ENCODE measurements around the gene VIPR1. TPM values are rescaled to one million over a fixed set of nuclear protein-coding genes. Genes with fewer than 3 reads are reported as not detected.

The VIPR1 gene
- total RNA-seq, 2 experiments from 2014 or later, result 6.6 to 6.7 TPM

DNA sequence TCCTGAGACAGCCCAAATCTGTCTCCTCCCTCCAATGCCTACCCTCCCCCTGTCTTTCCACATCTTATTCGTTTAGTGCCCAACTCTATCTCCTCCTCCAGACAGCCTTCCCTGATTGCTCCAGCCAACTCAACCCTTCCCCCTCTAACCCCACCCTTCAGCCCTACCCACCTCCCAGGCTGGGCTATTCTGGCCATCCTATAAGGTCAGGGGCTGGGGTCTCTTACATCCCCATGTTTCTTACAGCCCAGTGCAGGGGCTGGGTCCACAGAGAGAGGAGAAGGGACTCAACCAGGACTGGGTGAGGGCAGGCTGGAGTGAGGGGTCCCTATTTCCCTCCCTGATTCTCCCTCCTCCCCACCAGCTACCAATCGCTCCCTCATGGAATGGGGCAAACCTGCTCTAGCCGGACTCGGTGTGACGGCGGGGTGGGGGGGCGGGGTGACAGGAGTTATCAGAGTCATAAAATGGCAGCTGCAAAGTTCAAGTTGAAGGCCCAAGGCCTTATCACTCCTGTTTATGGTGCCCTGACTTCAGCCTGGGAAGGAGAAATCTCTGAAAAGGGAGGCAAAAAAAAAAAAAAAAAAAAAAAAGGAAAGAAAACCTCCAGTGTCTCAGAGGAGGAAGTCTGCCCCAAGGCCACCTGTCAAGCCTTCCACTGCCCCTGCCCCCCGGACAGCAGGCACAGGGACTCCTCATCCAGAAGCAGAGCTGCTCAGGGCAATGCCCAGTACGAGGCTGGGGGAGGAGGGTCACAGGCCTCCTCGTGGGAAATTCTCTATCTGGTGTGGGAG is 2.1 kb downstream of the VIPR1 start:
- Mint-ChIP-seq H3K36me3 (ENCODE audit: low read depth) (no peaks in the 10 kb centered on the region), H3K4me1 (peaks cover 54% of the 10 kb centered on the region), H3K27me3 (peaks cover 14% of the 10 kb centered on the region), H3K4me3 (no peak overlapping the region), H3K9me3 (ENCODE audit: low read depth) (no peaks in the 10 kb centered on the region), H3K27ac (no peak overlapping the region)
- no peak for DNase-seq
- ChIA-PET CTCF (interaction anchor here (0.6 to 0.9 kb wide), 2 partner anchors 34 to 196 kb away, joined by 3 to 5 read pairs; no protein-coding TSS in a partner anchor), POLR2A (no interaction called here)
- ATAC-seq, result no peak
- intact Hi-C loops (cut with DNase I, micrococcal nuclease), result loop anchor here in 1 of 2 experiments (5.0 kb wide), 3 partner anchors 492 to 783 kb away; partner anchors contain the start of genes SNRK and ULK4

DNA sequence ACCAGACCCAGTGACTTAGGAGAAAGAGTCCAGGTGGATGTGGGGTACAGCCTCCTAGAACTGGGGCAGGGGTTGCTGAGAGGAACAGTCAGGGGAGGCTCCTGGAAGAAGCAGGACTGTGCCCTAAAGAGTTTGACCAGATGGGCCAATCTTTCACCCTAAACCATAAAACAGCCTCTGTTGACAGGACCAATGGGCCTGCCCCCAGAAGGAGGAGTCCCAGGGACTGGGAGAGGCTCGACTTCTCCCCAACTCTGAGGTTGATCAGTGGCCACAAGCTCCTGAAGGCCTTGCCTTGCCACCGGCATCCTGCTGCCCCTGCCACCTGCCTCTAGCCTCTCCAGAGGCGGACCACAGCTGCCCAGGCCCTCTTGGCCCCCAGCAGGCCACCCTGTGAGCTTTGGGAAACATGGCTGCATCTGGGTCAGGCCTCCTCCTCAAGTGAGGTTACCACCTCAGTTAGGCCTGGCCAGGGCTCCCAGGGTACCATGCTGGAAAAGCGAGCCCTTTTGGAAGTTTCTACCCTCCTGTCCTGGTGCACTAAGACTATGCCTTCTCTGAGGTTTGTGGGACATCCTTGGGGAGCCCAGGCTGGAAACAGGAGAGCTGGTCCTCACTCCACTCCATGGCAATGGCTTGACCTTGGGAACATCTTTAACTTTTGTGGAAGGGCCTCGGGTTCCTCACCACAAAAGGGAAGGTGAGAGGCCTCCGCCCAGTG is 2.8 kb downstream of the VIPR1 start:
- CTCF ChIA-PET, result interaction anchor here (0.6 to 0.9 kb wide), 3 partner anchors 21 to 197 kb away, joined by 3 to 5 read pairs (median 3); no protein-coding TSS in a partner anchor
- no peak overlapping the region for H3K27ac Mint-ChIP-seq
- no peak for ATAC-seq
- no peaks in the 10 kb centered on the region for H3K9me3 Mint-ChIP-seq (ENCODE audit: low read depth)
- POLR2A ChIA-PET, result no interaction called here
- no peak overlapping the region for H3K4me3 Mint-ChIP-seq
- peak; percentile 4 for DNase-seq
- peaks cover 9% of the 10 kb centered on the region for H3K27me3 Mint-ChIP-seq
- peaks cover 58% of the 10 kb centered on the region for H3K4me1 Mint-ChIP-seq
- H3K36me3 Mint-ChIP-seq (ENCODE audit: low read depth), result no peaks in the 10 kb centered on the region
- intact Hi-C loops (cut with DNase I, micrococcal nuclease), result no loop called here

GRCh38 chr3:42505849-42506410 is 3.5 kb downstream of the VIPR1 start:
- Mint-ChIP-seq H3K27ac (no peak overlapping the region), H3K4me3 (no peak overlapping the region), H3K36me3 (ENCODE audit: low read depth) (no peaks in the 10 kb centered on the region), H3K4me1 (peaks cover 60% of the 10 kb centered on the region), H3K27me3 (peaks cover 3% of the 10 kb centered on the region), H3K9me3 (ENCODE audit: low read depth) (no peaks in the 10 kb centered on the region)
- CTCF ChIA-PET, result interaction anchor here (0.6 to 0.9 kb wide), 2 partner anchors 20 to 32 kb away, joined by 3 read pairs; no protein-coding TSS in a partner anchor
- DNase-seq (peak; percentile 3), ATAC-seq (no peak)
- POLR2A ChIA-PET, result no interaction called here
- intact Hi-C loops (cut with DNase I, micrococcal nuclease), result no loop called here

DNA sequence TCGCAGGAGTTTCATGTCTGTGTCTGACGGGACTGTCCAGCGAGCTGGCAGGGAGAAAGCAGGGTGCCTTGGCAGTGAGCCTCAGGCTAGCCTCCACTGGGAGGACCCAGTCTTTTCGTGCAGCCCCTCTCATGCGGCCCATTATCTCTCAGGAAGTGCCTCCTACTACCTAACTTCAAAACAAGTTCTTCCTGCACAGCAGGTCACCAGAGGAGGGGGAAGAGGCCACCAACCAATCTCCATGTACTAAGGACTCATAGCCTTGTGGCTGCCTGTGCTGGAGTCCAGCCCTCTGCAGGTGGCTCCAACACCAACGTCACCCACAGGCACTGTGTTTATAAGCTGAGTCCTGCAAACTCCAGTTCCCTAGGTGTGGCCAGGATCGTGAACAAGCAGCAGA is 4.8 kb downstream of the VIPR1 start:
- CTCF ChIA-PET, result interaction anchor here (0.6 to 1.3 kb wide), 4 partner anchors 9 to 43 kb away, joined by 3 to 4 read pairs (median 3); no protein-coding TSS in a partner anchor
- H3K4me3 Mint-ChIP-seq, result no peak overlapping the region

GRCh38 chr3:42507761-42508335 is 5.4 kb downstream of the VIPR1 start:
- H3K9me3 Mint-ChIP-seq (ENCODE audit: low read depth), result no peaks in the 10 kb centered on the region
- DNase-seq (peak; percentile 5), ATAC-seq (no peak)
- H3K4me3 Mint-ChIP-seq, result no peak overlapping the region
- intact Hi-C loops (cut with DNase I, micrococcal nuclease), result no loop called here
- POLR2A ChIA-PET, result no interaction called here
- H3K27ac Mint-ChIP-seq, result no peak overlapping the region
- H3K4me1 Mint-ChIP-seq, result peaks cover 56% of the 10 kb centered on the region
- no peaks in the 10 kb centered on the region for H3K36me3 Mint-ChIP-seq (ENCODE audit: low read depth)
- CTCF ChIA-PET, result interaction anchor here (0.5 to 1.3 kb wide), 6 partner anchors 9 to 317 kb away, joined by 3 to 4 read pairs (median 3); no protein-coding TSS in a partner anchor
- no peaks in the 10 kb centered on the region for H3K27me3 Mint-ChIP-seq

More for the DNA sequence above, 4.8 kb downstream of the VIPR1 start:
- DNase-seq, result peak; percentile 41
- Mint-ChIP-seq H3K9me3 (ENCODE audit: low read depth) (no peaks in the 10 kb centered on the region), H3K27ac (peak overlapping the region; percentile 26), H3K4me1 (peaks cover 56% of the 10 kb centered on the region), H3K36me3 (ENCODE audit: low read depth) (no peaks in the 10 kb centered on the region), H3K27me3 (no peaks in the 10 kb centered on the region)
- POLR2A ChIA-PET, result no interaction called here
- intact Hi-C loops (cut with DNase I, micrococcal nuclease), result no loop called here
- ATAC-seq, result peak; percentile 20

GRCh38 chr3:42508562-42508961 is 6.1 kb downstream of the VIPR1 start:
- no peaks in the 10 kb centered on the region for H3K9me3 Mint-ChIP-seq (ENCODE audit: low read depth)
- DNase-seq, result peak; percentile 1
- intact Hi-C loops (cut with DNase I, micrococcal nuclease), result no loop called here
- H3K4me3 Mint-ChIP-seq, result no peak overlapping the region
- ATAC-seq, result no peak
- CTCF ChIA-PET, result interaction anchor here (0.7 to 1.0 kb wide), 4 partner anchors 27 to 409 kb away, joined by 3 to 5 read pairs (median 4); no protein-coding TSS in a partner anchor
- H3K36me3 Mint-ChIP-seq (ENCODE audit: low read depth), result no peaks in the 10 kb centered on the region
- H3K27ac Mint-ChIP-seq, result no peak overlapping the region
- H3K27me3 Mint-ChIP-seq, result no peaks in the 10 kb centered on the region
- POLR2A ChIA-PET, result no interaction called here
- peaks cover 49% of the 10 kb centered on the region for H3K4me1 Mint-ChIP-seq

DNA sequence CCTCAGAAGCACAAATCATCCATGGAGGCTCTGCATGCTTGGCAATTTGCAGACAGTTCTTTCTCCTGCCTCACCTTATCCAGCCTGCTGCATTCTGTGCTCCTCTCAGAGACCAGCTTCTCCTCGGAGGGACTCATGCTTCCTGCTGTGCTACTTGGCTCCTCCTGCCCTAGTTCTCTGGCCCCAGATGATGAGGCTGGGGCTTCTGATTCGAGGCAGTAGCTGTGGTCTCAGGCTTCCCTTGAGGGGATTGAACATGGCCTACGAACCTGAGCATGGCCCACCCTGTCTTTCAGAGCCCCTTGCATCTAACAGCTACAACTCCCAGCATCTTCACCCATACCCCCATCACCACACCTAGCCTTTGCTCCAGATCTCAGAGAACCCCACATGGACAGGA is 6.7 kb downstream of the VIPR1 start:
- CTCF ChIA-PET, result interaction anchor here (0.7 to 2.3 kb wide), 5 partner anchors 17 to 410 kb away, joined by 3 to 9 read pairs (median 4); no protein-coding TSS in a partner anchor
- intact Hi-C loops (cut with DNase I, micrococcal nuclease), result no loop called here

DNA sequence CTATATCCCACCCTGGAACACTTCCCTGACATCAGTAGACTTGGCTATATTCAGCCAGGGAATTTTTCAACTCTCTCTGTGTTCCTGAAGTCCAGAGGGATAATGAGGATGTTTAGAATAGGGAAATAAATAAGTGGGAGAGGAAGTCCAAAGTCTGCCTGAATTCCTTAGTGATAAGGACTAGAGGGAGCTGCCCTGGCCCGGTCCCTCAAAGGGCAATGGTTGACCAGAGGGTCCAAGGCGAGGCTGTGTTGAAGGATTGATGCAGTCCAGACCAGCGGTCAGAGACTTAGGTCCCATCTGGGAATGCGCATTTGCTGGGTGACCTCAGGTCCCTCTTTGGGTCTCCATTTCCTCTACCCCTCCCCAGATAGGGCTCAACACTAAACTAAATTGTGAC is 7.9 kb downstream of the VIPR1 start:
- H3K27me3 Mint-ChIP-seq, result no peaks in the 10 kb centered on the region

More for the DNA sequence above, 6.7 kb downstream of the VIPR1 start:
- Mint-ChIP-seq H3K4me1 (peaks cover 43% of the 10 kb centered on the region), H3K9me3 (ENCODE audit: low read depth) (no peaks in the 10 kb centered on the region), H3K27ac (no peak overlapping the region), H3K4me3 (no peak overlapping the region), H3K36me3 (ENCODE audit: low read depth) (no peaks in the 10 kb centered on the region), H3K27me3 (no peaks in the 10 kb centered on the region)
- POLR2A ChIA-PET, result no interaction called here
- DNase-seq (no peak), ATAC-seq (no peak)

DNA sequence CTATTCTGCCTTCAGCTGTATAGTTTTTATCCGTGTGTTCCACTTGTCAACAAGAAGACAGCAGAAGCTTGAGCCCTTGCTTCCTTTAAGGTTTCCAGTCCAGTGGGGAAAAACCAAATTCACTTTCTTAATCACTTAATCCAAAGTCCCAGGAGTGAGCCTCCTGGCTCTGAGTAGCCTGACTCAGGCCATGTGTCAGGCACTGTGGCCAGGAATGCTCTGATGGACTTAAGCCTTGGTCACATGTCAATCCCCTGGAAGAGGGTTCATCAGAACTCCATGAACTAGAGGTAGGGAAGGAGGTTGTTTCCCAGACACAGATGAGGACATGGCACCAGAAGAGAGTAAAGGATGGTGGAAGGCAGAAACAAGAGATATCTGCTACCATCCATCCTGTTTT is 8.8 kb downstream of the VIPR1 start:
- no peaks in the 10 kb centered on the region for H3K36me3 Mint-ChIP-seq (ENCODE audit: low read depth)
- POLR2A ChIA-PET, result interaction anchor here (0.5 kb wide), 1 partner anchor 26 kb away, joined by 3 read pairs; no protein-coding TSS in a partner anchor
- H3K27me3 Mint-ChIP-seq, result no peaks in the 10 kb centered on the region
- H3K9me3 Mint-ChIP-seq (ENCODE audit: low read depth), result no peaks in the 10 kb centered on the region
- H3K27ac Mint-ChIP-seq, result no peak overlapping the region
- intact Hi-C loops (cut with DNase I, micrococcal nuclease), result no loop called here
- no peak overlapping the region for H3K4me3 Mint-ChIP-seq
- peaks cover 43% of the 10 kb centered on the region for H3K4me1 Mint-ChIP-seq
- no peak for DNase-seq
- CTCF ChIA-PET, result interaction anchor here (1.4 to 2.3 kb wide), 4 partner anchors 9 to 36 kb away, joined by 5 to 15 read pairs (median 8); partner anchors contain the start of gene VIPR1
- ATAC-seq, result no peak

More for the DNA sequence above, 7.9 kb downstream of the VIPR1 start:
- DNase-seq, result no peak
- ChIA-PET POLR2A (no interaction called here), CTCF (interaction anchor here (0.6 to 2.3 kb wide), 4 partner anchors 9 to 46 kb away, joined by 3 to 9 read pairs (median 4); partner anchors contain the start of gene VIPR1)
- Mint-ChIP-seq H3K27ac (no peak overlapping the region), H3K36me3 (ENCODE audit: low read depth) (no peaks in the 10 kb centered on the region), H3K4me1 (peaks cover 41% of the 10 kb centered on the region), H3K9me3 (ENCODE audit: low read depth) (no peaks in the 10 kb centered on the region), H3K4me3 (no peak overlapping the region)
- no peak for ATAC-seq
- intact Hi-C loops (cut with DNase I, micrococcal nuclease), result no loop called here

DNA sequence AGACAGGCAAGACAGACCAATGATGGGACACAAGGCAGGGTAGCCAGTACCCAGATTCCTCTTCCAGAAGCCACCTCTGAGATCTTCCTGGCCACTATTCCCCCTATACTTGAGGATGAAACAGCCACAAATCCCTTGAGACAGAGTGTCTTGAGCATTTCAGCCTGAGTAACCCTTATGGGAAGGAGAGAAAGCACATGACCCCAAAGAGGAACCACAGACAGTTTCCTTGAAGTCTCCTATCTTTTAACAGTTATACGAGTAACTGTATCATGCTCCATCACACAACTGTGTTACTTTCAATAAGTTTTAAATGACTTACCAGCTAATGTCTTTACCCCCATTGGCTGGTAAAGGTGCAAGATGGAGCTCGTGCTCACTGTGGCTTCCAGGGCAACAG is 9.3 kb downstream of the VIPR1 start:
- ATAC-seq, result no peak
- ChIA-PET CTCF (interaction anchor here (1.0 to 1.9 kb wide), 4 partner anchors 10 to 26 kb away, joined by 3 to 15 read pairs (median 4); partner anchors contain the start of gene VIPR1), POLR2A (no interaction called here)
- H3K27ac Mint-ChIP-seq, result no peak overlapping the region
- H3K4me3 Mint-ChIP-seq, result no peak overlapping the region
- no peak for DNase-seq
- H3K4me1 Mint-ChIP-seq, result peaks cover 38% of the 10 kb centered on the region
- H3K36me3 Mint-ChIP-seq (ENCODE audit: low read depth), result no peaks in the 10 kb centered on the region
- H3K9me3 Mint-ChIP-seq (ENCODE audit: low read depth), result no peaks in the 10 kb centered on the region
- intact Hi-C loops (cut with DNase I, micrococcal nuclease), result no loop called here
- H3K27me3 Mint-ChIP-seq, result no peaks in the 10 kb centered on the region

DNA sequence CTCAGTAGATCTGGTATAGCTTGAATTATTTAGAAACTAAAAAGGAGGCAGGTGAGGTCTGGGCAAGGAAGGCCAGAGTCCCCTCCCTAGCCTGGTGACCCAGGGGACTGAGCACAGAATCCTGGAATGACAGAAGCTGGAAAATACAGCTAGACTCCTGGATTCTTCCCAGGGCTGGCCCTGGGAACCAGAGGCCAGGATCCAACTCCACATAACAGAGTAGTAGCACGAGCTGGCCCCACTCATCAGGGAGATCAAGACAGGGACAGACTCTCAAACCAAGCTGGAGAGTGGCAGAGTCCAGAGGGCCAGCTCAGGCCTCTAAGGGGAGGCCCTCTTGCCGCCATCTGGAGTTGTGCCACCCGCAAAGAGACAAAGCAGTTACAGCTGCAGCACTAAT is 10.7 kb downstream of the VIPR1 start:
- POLR2A ChIA-PET, result no interaction called here
- Mint-ChIP-seq H3K27me3 (no peaks in the 10 kb centered on the region), H3K36me3 (ENCODE audit: low read depth) (no peaks in the 10 kb centered on the region), H3K4me3 (no peak overlapping the region), H3K27ac (no peak overlapping the region), H3K4me1 (peaks cover 24% of the 10 kb centered on the region), H3K9me3 (ENCODE audit: low read depth) (no peaks in the 10 kb centered on the region)
- ATAC-seq, result no peak
- CTCF ChIA-PET, result interaction anchor here (1.4 to 1.9 kb wide), 3 partner anchors 11 to 34 kb away, joined by 5 to 15 read pairs (median 6); partner anchors contain the start of gene VIPR1
- no peak for DNase-seq
- intact Hi-C loops (cut with DNase I, micrococcal nuclease), result no loop called here

All from activated CD4-positive, alpha-beta T cell treated with anti-CD3 and anti-CD28 coated beads for 36 hours (primary cell).